Dermis microvascular lymphatic vessel endothelial cell (primary cell): ENCODE results near the gene CASTOR1. TPM values are rescaled to one million over a fixed set of nuclear protein-coding genes. Genes with fewer than 3 reads are reported as not detected.

ENCODE experiments used
- DNase-seq, 2 donors: peaks; one replicate each; pipeline versions ENCODE4 v3.0.0 to v3.0.0-alpha.2; 2010; ENCODE audit warnings: low read depth in 2 of 2
- total RNA-seq: library from RNA; depleted of rRNA; stranded (reverse); fragments of >200 nt; gene quantifications from 2 replicates; pipeline ENCODE4 v1.2.1, GENCODE V29; 2014

The CASTOR1 gene
- total RNA-seq, 1 donor from 2014 or later, result 5.5 TPM

DNA sequence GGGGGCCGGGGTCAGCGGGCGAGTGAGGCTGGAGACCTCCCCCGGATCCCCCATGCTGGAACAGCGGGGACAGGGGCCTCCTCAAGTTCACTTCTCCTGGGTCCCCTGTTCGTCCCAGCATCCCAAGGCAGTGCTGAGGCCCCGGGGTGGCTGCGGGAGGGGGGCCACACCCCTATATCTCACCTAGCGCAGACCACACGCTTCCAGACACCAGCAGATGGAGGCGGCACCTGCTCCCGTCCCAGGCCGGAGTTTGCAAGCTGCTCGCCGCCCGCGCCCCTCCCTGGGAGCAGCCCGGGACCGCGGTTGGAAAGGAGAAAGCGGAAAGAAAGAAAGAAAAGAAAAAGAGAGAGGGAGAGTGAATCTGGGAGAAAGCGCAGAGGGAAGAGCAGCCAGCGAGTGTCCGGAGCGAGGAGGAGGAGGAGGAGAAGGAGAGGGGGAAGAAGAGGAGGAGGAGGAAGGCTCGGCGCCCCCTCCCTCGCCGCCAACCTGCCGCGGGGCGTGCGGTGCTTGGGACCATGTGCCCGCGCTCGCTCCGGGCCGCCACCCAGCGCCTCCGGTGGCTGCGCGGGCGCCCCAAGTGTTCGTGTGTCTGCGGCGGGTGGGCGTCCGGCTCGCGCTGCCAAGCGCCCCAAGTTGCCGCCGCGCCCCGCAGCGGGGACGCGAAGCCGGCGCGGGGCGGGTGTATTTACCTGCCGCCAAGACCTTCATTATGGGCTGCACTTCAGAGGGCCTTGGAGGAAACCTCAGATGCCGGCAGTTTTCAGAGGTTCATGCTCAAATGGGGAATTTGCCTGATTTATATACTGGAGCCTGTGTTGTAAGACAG, 43.1 kb downstream of the CASTOR1 start, which contains the start of gene LIF:
Gene LIF, minus strand, starts transcription at position 775 of the 829 bp plus-strand sequence. Its CDS starts 64 bp downstream, at position 711.
- peak in 1 of 2 donors; percentile 20 for DNase-seq

DNA sequence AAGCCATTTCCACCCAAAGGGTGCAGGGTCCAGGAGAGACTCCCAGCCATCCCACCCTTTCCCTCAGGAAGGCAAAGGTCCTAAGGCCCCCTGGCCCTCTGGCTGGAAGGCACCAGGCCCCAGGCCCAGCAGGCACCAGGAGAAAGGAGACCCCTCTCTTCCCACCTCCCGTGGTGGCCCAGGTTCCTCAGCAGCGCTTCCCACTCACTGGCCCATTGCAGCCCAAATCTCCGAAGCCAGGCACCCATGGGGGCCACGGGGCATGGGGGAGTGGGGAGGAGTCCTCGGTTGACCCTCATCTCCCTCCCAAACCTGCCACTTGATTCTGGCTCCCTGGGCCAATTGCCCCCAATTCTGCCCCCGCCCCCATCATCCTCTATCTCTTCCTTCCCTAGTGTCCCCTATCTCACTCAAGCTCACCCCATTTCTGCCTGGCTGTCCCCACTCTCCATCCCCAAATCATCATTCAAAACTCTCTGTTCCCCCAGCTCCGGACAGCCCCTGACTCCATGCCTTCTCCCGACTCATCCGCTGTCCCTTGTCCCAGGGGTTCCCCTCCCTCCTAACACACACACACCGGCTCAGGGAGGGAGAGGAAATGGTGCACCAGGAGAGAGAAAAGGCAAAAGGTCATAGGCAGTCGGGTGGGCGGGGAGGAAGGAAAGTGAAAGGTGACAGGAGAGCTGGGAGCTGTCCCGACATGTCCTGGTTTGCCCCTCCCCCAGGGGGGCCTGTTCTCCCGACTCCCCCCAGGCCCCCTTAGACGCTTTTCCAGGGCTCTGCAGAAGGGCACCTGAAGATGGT, 43.9 kb downstream of the CASTOR1 start:
- no peak for DNase-seq

GRCh38 chr22:30244641-30245040, 44.7 kb downstream of the CASTOR1 start:
- DNase-seq, result no peak

DNA sequence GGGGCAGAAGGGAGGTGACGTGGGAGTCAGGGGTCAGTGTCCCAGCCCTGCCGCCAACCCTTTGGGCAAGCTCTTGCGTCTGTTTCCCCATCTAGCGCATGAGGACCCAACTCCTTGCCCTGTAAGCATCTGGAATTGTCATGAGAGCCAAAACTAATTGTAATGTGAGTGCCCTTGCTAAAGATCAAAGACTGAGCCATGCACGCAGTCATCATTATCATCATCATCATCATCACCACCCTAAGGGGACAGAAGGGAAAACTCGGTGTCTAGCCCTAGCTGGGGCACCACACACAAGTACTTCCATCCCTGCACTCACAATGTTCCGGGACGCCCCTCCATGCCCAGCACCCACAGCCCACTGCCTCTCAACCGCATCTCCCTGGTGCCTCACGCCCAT, 45.2 kb downstream of the CASTOR1 start:
- no peak for DNase-seq

- DNase-seq, result no peak
These were observed 45.6 kb downstream of the CASTOR1 start for GRCh38 chr22:30243661-30244060.

DNA sequence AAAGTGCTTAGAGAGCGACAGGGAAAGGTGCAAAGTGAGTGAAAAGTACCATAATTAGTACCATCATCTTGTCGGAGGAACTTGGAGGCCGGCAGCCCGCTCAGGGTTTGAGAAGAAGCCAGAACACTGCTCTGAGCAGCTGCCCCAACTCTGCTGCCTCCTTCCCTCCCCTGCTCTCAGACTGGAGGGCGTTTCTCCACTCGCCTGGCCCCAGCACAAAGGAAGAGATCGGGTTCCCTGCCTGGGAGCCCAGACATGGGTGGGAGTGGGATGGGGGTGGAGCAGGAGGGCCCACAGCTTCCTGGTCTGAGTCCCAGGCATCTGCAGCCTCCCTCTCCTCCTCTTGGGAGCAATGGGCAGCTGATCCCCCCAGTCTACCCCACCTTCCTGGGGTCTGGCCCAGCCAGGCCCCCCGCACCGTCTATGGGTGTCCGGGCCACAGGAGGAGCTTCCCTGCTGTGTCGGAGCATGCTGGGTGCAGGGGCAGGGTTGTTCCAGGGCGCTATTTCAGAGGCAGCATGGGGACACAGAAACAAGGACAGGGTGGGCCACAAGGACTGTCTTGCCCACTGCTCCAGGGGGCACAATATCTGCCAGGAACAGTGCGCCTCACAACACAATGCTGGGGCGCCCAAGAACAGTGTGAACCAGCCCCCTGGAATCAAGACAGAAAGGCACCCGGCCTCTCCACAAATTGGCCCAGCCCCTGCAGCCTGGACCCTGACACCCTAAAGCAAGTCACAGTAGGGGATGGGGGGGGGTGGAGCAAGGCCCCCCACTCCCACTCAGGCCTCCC, 47.5 kb downstream of the CASTOR1 start:
- no peak for DNase-seq

GRCh38 chr22:30240541-30241417, 48.5 kb downstream of the CASTOR1 start:
- DNase-seq, result no peak

DNA sequence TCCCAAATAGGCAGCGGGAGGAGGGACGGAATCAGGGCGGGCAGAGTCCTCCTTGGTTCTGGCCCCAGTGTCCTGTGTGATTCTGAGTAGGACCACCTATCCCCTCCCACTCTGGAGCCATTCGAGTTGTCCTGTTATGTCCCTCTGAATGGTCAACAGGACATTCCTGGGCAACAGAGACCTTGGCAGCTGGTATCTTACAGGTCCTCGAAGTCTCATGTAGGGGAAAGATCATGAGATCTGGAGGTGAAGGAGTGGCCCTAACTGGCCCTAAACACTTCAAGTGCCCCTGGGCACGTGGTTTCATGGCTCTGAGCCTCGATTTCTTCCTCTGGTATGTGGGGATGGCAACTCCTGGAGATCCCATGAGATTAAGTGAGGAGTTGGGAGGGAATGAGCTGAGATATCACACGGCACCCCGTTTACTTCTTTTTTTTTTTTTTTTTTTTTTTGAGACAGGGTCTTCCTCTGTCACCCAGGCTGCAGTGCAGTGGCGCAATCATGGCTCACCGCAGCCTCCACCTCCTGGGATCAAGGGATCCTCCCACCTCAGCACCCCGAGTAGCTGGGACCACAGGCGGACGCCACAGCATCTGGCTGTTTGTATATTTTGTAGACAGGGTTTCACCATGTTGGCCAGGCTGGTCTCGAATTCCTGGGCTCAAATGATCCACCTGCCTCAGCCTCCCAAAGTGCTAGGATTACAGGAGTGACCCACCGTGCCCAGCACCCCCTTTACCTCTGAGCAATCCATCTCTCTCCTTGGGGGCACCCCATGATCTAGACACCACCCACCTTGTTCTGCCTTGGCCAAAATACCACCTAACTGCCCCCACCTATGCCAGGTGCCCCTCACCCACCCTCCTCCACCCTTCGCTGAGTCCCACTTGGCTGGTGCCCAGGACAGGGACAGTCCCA, 49.6 kb downstream of the CASTOR1 start:
- DNase-seq, result no peak

GRCh38 chr22:30238661-30239487, 50.4 kb downstream of the CASTOR1 start:
- DNase-seq, result no peak

DNA sequence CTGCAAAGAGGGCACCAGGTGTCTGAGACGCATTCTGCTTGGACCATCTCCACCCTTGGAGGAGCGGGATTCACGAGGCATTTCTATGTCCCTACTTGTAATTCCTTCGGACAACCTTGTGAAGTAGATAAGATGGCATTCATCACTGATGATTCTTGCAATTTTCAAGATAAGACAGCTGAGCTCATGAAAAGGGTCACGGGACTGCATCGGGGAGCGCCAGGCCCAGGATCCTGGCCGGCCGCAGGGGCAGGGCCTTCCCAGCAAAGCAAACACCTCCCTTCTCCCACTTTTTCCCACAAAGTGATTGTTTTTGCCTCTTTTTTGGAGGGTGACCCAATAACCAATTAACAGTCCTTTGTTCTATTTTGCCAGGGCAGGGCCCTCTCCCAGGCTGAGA, 51.2 kb downstream of the CASTOR1 start:
- DNase-seq, result no peak

DNA sequence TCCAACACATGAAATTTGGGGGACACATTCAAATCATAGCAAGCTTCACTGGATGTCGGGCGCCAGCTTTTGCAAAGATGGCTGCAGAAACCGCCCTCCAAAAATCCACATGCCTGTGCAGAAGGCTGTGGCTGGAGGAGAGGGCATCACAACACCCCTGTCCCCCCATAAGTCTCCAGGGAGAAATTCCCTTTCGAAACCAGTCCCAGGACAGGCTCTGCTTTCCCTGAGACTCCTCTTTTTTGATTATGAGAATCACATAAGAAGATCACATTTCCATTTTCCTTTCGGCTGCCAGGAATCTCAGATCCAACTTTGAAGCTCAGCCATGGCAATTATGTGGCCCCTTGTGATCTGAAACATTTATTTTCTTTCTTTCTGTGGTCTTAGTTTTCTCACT, 52.4 kb downstream of the CASTOR1 start:
- no peak for DNase-seq

- no peak for DNase-seq
These were observed 53.6 kb downstream of the CASTOR1 start for GRCh38 chr22:30235687-30236170.

Other genes starting within 250 kb of the CASTOR1 start
- gene HORMAD2, start 209.0 kb downstream of the CASTOR1 start, total RNA-seq, result not detected in 2 replicates
- 0.25 and 0.26 TPM in 2 replicates for gene LIF, start 42.7 kb downstream of the CASTOR1 start, total RNA-seq
- not detected in 2 replicates for gene OSM, start 22.7 kb downstream of the CASTOR1 start, total RNA-seq
- 6.0 and 10.2 TPM in 2 replicates for gene TBC1D10A, start 37.4 kb upstream of the CASTOR1 start, total RNA-seq
- gene SF3A1, start 67.4 kb upstream of the CASTOR1 start, total RNA-seq, result 11.3 and 17.3 TPM in 2 replicates
- gene CCDC157, start 67.5 kb upstream of the CASTOR1 start, total RNA-seq, result 1.3 and 1.5 TPM in 2 replicates
- 12.5 and 21.1 TPM in 2 replicates for gene RNF215, start 97.9 kb upstream of the CASTOR1 start, total RNA-seq
- gene SEC14L2, start 107.5 kb upstream of the CASTOR1 start, total RNA-seq, result 11.7 and 14.8 TPM in 2 replicates
- gene MTFP1, start 136.3 kb upstream of the CASTOR1 start, total RNA-seq, result 31.0 and 33.6 TPM in 2 replicates
- not detected in 2 replicates for gene SEC14L3, start 182.5 kb upstream of the CASTOR1 start, total RNA-seq
- 0.13 and 0.51 TPM in 2 replicates for gene SEC14L4, start 216.2 kb upstream of the CASTOR1 start, total RNA-seq